GM12878 (cell line): ENCODE data around the gene TKFC. TPM values are rescaled to one million over a fixed set of nuclear protein-coding genes. Genes with fewer than 3 reads are reported as not detected.
A peak's percentile ranks its signal among the peaks of the same experiment; 100 is the strongest.

Experiments
- ATAC-seq: fragments of 200-7000 bp; cut with Tn5 transposase; 3 replicates; pipeline ENCODE4 v1.9.1; 2020; ENCODE audit warnings: mild to moderate bottlenecking, moderate library complexity
- BruUV-seq: library from RNA; stranded (reverse); fragments of 400-500 nt; replicated peaks from 2 replicates; lab custom pipeline; 2021; lab: Mats Ljungman, UMichigan
- CTCF ChIA-PET: fragments of 300-600 bp; sonication (Branson Sonifier 250); formaldehyde crosslinking; extraction: SDS; loops from one replicate; lab custom pipeline; 2021; ENCODE audit warnings: inconsistent platforms; lab: Yijun Ruan, JAX
- POLR2A ChIA-PET: fragments of 350-600 bp; formaldehyde crosslinking; extraction: SDS; loops from one replicate; lab custom pipeline; 2021; ENCODE audit warnings: inconsistent platforms; lab: Charles Lee
- RAD21 ChIA-PET: fragments of 300-600 bp; sonication (Branson Sonifier 250); formaldehyde crosslinking; loops from one replicate; lab custom pipeline; 2023; ENCODE audit warnings: antibody characterized with exemption; ENCODE audit not compliant: unreplicated experiment; lab: Charles Lee
- SMC1A ChIA-PET: fragments of 300-600 bp; sonication (Branson Sonifier 250); formaldehyde crosslinking; loops from one replicate; lab custom pipeline; 2023; ENCODE audit not compliant: unreplicated experiment, uncharacterized antibody; lab: Charles Lee
- DNase-seq: peaks from one replicate; pipeline ENCODE4 v3.0.0-alpha.2; 2011; ENCODE audit warnings: low read depth, low spot score
- FAIRE-seq: peaks from 3 replicates; lab custom pipeline; 2011; peaks lifted over from hg19 to GRCh38; lab: Jason Lieb, UNC
- H2AFZ ChIP-seq: 2 replicates; pipeline ENCODE4 v1.6.0; 2011; ENCODE audit warnings: low read depth, low read length, control low read depth; ENCODE audit not compliant: control insufficient read depth
- H3K27ac ChIP-seq: 2 replicates; pipeline ENCODE4 v1.5.1; 2011; ENCODE audit warnings: control low read depth; ENCODE audit not compliant: control insufficient read depth, insufficient read depth
- H3K27me3 ChIP-seq, 2 experiments: replicated peaks in 1 of 2; 2 replicates each; pipeline versions ENCODE4 v1.6.0 to v1.6.1; 2011; ENCODE audit warnings: low read length in 1 of 2; ENCODE audit not compliant: control insufficient read depth in 2 of 2, insufficient read depth in 2 of 2
- H3K36me3 ChIP-seq, 2 experiments: 2 replicates each; pipeline ENCODE4 v1.5.1; 2011; ENCODE audit warnings: low read length in 1 of 2; ENCODE audit not compliant: control insufficient read depth in 2 of 2, insufficient read depth in 2 of 2
- H3K4me1 ChIP-seq: 2 replicates; pipeline ENCODE4 v1.6.1; 2011; ENCODE audit warnings: mild to moderate bottlenecking, low read length, moderate library complexity, mixed read lengths; ENCODE audit not compliant: control insufficient read depth, insufficient read depth
- H3K4me2 ChIP-seq: 2 replicates; pipeline ENCODE4 v1.6.0; 2011; ENCODE audit warnings: control low read depth; ENCODE audit not compliant: control insufficient read depth, insufficient read depth
- H3K4me3 ChIP-seq: fragments of 200-600 bp; sonication (generic); 2 replicates; pipeline ENCODE4 v1.5.1; 2016
- H3K79me2 ChIP-seq: 2 replicates; pipeline ENCODE4 v1.6.0; 2011; ENCODE audit warnings: low read length; ENCODE audit not compliant: control insufficient read depth, insufficient read depth
- H3K9ac ChIP-seq: 2 replicates; pipeline ENCODE4 v1.8.0; 2011; ENCODE audit warnings: low read length, control low read depth, mixed read lengths; ENCODE audit not compliant: control insufficient read depth, insufficient read depth
- H3K9me3 ChIP-seq: replicated peaks from 3 replicates; pipeline ENCODE4 v1.5.1; 2011; ENCODE audit warnings: mild to moderate bottlenecking, low read length; ENCODE audit not compliant: control insufficient read depth, insufficient read depth
- H4K20me1 ChIP-seq: 2 replicates; pipeline ENCODE4 v1.6.0; 2011; ENCODE audit not compliant: control insufficient read depth, insufficient read depth
- HCFC1 ChIP-seq: fragments of 150-350 bp; IDR thresholded peaks from 2 replicates; pipeline ENCODE4 v1.6.1; 2014; ENCODE audit warnings: low read length
- HDAC6 ChIP-seq: fragments of 200-600 bp; sonication (generic); IDR thresholded peaks from one replicate; pipeline ENCODE4 v1.8.0; 2017; ENCODE audit warnings: antibody characterized with exemption; ENCODE audit not compliant: unreplicated experiment
- HDGF ChIP-seq: fragments of 450-650 bp; IDR thresholded peaks from 2 replicates; pipeline ENCODE4 v1.6.1; 2016; ENCODE audit warnings: antibody characterized with exemption
- KAT2A ChIP-seq: conservative IDR thresholded peaks from 2 replicates; pipeline ENCODE4 v1.6.1; 2011; ENCODE audit warnings: low read depth, low read length; ENCODE audit not compliant: control insufficient read depth
- MXI1 ChIP-seq: fragments of 150-350 bp; IDR thresholded peaks from 2 replicates; pipeline ENCODE4 v1.6.1; 2011; ENCODE audit warnings: low read depth, mild to moderate bottlenecking, inconsistent platforms, low read length, improper control_type of control experiment
- NFIC ChIP-seq: IDR thresholded peaks from 2 replicates; pipeline ENCODE4 v1.6.1; 2012; ENCODE audit warnings: low read depth, mild to moderate bottlenecking, inconsistent platforms, low read length, moderate library complexity
- NR2F1 ChIP-seq: fragments of 450-650 bp; conservative IDR thresholded peaks from 2 replicates; pipeline ENCODE4 v1.6.1; 2017; ENCODE audit warnings: mild to moderate bottlenecking
- POLR2A ChIP-seq: IDR thresholded peaks from 2 replicates; pipeline ENCODE4 v1.6.1; 2011; ENCODE audit warnings: low read depth, mild to moderate bottlenecking, low read length
- POLR2AphosphoS2 ChIP-seq: IDR thresholded peaks from 2 replicates; pipeline ENCODE4 v1.6.1; 2011; ENCODE audit warnings: low read depth, mild to moderate bottlenecking, low read length, improper control_type of control experiment, moderate library complexity
- SMARCA5 ChIP-seq: fragments of 450-650 bp; IDR thresholded peaks from 2 replicates; pipeline ENCODE4 v1.6.1; 2017; ENCODE audit warnings: mild to moderate bottlenecking
- SRF ChIP-seq, 2 experiments: IDR thresholded peaks; 2 replicates each; pipeline ENCODE4 v1.6.1; 2011; ENCODE audit warnings: low read depth in 2 of 2, low read length in 2 of 2, mild to moderate bottlenecking in 1 of 2, moderate library complexity in 1 of 2
- ZBED1 ChIP-seq: IDR thresholded peaks from 2 replicates; pipeline ENCODE4 v1.6.1; 2016; ENCODE audit warnings: borderline replicate concordance
- WGBS: methylation state at CpG from one replicate; pipeline ENCODE4 v1.1.6; 2016; ENCODE audit warnings: low lambda C conversion rate; ENCODE audit not compliant: insufficient replicate concordance, insufficient coverage; ENCODE audit errors: missing lambda C conversion rate; 5-methylcytosine and 5-hydroxymethylcytosine counted together
- in situ Hi-C: fragments of 300-500 bp; cut with MboI; formaldehyde crosslinking; loops from 9 replicates; pipeline ENCODE4 v1.14.3; 2018; ENCODE audit warnings: mixed read lengths
- intact Hi-C: fragments of 100-400 bp; cut with micrococcal nuclease; formaldehyde crosslinking; loops from one replicate; pipeline ENCODE4 v1.14.2; 2022; ENCODE audit not compliant: unreplicated experiment
- polyA plus RNA-seq, 11 experiments: library from polyadenylated mRNA; depleted of rRNA in 4 of 11; unstranded in 6 of 11; stranded (reverse) in 5 of 11; fragments of >200 nt; fragmentation: Nextera tagmentation in 4 of 11; fragmentation: Illumina TruSeq in 1 of 11; extraction: Ambion mirVana in 4 of 11; extraction: Trizol in 1 of 11; gene quantifications; 1 replicate in 1 of 11; 2 replicates in 10 of 11; pipeline versions ENCODE4 v1.2.1 to v1.2.3, GENCODE V29; 2011 to 2016; ENCODE audit warnings: inconsistent platforms in 2 of 11, missing spikeins in 2 of 11, low read depth in 1 of 11
- total RNA-seq, 4 experiments: library from RNA; depleted of rRNA in 3 of 4; stranded (reverse); fragments of >200 nt in 3 of 4; fragmentation: Illumina TruSeq in 1 of 4; extraction: Trizol in 1 of 4; gene quantifications; 2 replicates each; pipeline versions ENCODE4 v1.2.1 to v1.2.3, GENCODE V29; 2013 to 2021
- TF ChIP-seq, protein P1 (sequence below): fragments of 450-650 bp; formaldehyde crosslinking; IDR thresholded peaks from 2 replicates; pipeline ENCODE4 v1.4.0; 2020; ENCODE audit warnings: mild to moderate bottlenecking, moderate library complexity
- TF ChIP-seq, protein P2 (sequence below): IDR thresholded peaks from 2 replicates; pipeline ENCODE4 v1.6.1; 2011; ENCODE audit warnings: borderline replicate concordance, low read depth, mild to moderate bottlenecking, moderate library complexity, mixed read lengths, low read length; ENCODE audit not compliant: insufficient read depth; ENCODE audit errors: extremely low read length
- TF ChIP-seq, protein P3 (sequence below): IDR thresholded peaks from 2 replicates; pipeline ENCODE4 v1.6.1; 2011; ENCODE audit warnings: low read depth, low read length, improper control_type of control experiment, borderline replicate concordance

The TKFC gene
- total and polyA plus RNA-seq, 10 of the 15 experiments (the other 5 are each of a cell fraction or from before 2014, with no cell fraction given): 2.4 to 113 (median 59.0) TPM

DNA sequence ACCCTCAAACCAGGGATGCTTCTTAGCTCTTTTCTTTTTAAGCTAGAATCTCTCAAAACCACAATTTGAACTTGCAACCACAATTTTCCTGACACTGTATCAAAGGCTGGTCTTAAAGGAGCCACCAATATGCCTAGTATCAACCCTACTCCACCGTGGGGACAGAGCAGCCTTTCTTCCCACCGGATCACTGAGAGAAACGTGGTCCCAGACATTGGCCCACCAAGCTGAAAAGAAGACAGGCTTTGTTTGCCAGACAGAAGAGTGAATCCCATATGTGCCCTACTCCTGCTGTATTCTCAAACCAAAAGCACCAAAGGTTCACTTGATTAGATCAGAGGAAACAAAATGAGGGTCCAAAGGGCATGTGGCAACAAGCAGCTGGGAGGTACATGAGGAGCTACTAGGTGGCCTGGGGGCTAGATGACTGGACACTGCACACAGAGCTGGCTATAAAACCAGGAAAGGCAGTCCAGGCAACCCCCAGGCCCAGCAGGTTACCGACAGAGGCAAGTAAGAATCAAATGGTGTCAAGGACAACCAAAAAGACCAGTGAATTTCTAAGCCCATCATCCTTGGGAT is 34.3 kb upstream of the TKFC start:
- FAIRE-seq: no peak
- ChIA-PET POLR2A (no interaction called here), RAD21 (interaction anchor here (0.5 to 1.7 kb wide), 3 partner anchors 37 to 94 kb away, joined by 4 to 5 read pairs (median 4); no protein-coding TSS in a partner anchor), CTCF (interaction anchor here (1.2 to 3.9 kb wide), 5 partner anchors 37 to 94 kb away, joined by 3 to 18 read pairs (median 5); partner anchors contain the start of gene TMEM216), SMC1A (interaction anchor here (0.8 to 1.4 kb wide), 4 partner anchors 35 to 139 kb away, joined by 3 to 6 read pairs (median 4); partner anchors contain the start of genes DDB1, TKFC and TMEM216)
- Histone ChIP-seq H3K4me1 (peaks cover 28% of the 10 kb centered on the region), H3K79me2 (no peaks in the 10 kb centered on the region; the same call in 1 of the 2 replicates), H3K9ac (no peak overlapping the region; the same call in 1 of the 2 replicates), H3K9me3 (no peaks in the 10 kb centered on the region), H3K4me2 (peak overlapping the region; percentile 12; the same call in 1 of the 2 replicates), H3K4me3 (no peak overlapping the region), H4K20me1 (no peaks in the 10 kb centered on the region), H3K27ac (peak overlapping the region; percentile 58; the same call in 1 of the 2 replicates), H3K36me3 (peaks cover 21 to 39% of the 10 kb centered on the region in 2 experiments), H2AFZ (no peak overlapping the region), H3K27me3 (no peaks in the 10 kb centered on the region)
- no peak for DNase-seq
- WGBS: 98% methylated on average over 4 of the region's 4 CpGs
- intact Hi-C loops: no loop called here
- TF ChIP-seq POLR2A: 0 out of 2 replicates have a peak, but pooled peaks have one; percentile 31
- no peak for TF ChIP-seq HCFC1
- no peak for TF ChIP-seq MXI1
- TF ChIP-seq POLR2AphosphoS2: no peak
- TF ChIP-seq HDGF: no peak
- TF ChIP-seq SRF (IDR thresholded peaks at IDR 0.05; ENCODE audit: low read depth in 2 of 2, low read length in 2 of 2): no peak
- TF ChIP-seq, protein P1, sequence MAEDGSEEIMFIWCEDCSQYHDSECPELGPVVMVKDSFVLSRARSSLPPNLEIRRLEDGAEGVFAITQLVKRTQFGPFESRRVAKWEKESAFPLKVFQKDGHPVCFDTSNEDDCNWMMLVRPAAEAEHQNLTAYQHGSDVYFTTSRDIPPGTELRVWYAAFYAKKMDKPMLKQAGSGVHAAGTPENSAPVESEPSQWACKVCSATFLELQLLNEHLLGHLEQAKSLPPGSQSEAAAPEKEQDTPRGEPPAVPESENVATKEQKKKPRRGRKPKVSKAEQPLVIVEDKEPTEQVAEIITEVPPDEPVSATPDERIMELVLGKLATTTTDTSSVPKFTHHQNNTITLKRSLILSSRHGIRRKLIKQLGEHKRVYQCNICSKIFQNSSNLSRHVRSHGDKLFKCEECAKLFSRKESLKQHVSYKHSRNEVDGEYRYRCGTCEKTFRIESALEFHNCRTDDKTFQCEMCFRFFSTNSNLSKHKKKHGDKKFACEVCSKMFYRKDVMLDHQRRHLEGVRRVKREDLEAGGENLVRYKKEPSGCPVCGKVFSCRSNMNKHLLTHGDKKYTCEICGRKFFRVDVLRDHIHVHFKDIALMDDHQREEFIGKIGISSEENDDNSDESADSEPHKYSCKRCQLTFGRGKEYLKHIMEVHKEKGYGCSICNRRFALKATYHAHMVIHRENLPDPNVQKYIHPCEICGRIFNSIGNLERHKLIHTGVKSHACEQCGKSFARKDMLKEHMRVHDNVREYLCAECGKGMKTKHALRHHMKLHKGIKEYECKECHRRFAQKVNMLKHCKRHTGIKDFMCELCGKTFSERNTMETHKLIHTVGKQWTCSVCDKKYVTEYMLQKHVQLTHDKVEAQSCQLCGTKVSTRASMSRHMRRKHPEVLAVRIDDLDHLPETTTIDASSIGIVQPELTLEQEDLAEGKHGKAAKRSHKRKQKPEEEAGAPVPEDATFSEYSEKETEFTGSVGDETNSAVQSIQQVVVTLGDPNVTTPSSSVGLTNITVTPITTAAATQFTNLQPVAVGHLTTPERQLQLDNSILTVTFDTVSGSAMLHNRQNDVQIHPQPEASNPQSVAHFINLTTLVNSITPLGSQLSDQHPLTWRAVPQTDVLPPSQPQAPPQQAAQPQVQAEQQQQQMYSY: no peak
- no peak for TF ChIP-seq NFIC
- TF ChIP-seq, protein P2, sequence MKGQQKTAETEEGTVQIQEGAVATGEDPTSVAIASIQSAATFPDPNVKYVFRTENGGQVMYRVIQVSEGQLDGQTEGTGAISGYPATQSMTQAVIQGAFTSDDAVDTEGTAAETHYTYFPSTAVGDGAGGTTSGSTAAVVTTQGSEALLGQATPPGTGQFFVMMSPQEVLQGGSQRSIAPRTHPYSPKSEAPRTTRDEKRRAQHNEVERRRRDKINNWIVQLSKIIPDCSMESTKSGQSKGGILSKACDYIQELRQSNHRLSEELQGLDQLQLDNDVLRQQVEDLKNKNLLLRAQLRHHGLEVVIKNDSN: no peak
- TF ChIP-seq SMARCA5: no peak
- 0 out of 2 replicates have a peak, but pooled peaks have one; percentile 7 for TF ChIP-seq NR2F1
- no peak for TF ChIP-seq KAT2A
- TF ChIP-seq ZBED1: no peak
- no peak for TF ChIP-seq HDAC6
- TF ChIP-seq, protein P3, sequence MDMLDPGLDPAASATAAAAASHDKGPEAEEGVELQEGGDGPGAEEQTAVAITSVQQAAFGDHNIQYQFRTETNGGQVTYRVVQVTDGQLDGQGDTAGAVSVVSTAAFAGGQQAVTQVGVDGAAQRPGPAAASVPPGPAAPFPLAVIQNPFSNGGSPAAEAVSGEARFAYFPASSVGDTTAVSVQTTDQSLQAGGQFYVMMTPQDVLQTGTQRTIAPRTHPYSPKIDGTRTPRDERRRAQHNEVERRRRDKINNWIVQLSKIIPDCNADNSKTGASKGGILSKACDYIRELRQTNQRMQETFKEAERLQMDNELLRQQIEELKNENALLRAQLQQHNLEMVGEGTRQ: no peak
- BruUV-seq: no TSS peak
- in situ Hi-C loops: no loop called here
- ATAC-seq: no peak
